HG03558 (cell line): ENCODE data around the gene PDE4D.
"Not testable (repeated sequence)": the region's sequence is repeated elsewhere in the genome, so short reads cannot be mapped to it uniquely, and the experiment has no call there.

Source experiments
- ATAC-seq: cut with Tn5 transposase; IDR thresholded peaks from one replicate; pipeline ENCODE4 v1.9.1; 2021; ENCODE audit warnings: moderate number of reproducible peaks; ENCODE audit not compliant: unreplicated experiment; ENCODE audit errors: extremely low read depth

PDE4D gene

DNA sequence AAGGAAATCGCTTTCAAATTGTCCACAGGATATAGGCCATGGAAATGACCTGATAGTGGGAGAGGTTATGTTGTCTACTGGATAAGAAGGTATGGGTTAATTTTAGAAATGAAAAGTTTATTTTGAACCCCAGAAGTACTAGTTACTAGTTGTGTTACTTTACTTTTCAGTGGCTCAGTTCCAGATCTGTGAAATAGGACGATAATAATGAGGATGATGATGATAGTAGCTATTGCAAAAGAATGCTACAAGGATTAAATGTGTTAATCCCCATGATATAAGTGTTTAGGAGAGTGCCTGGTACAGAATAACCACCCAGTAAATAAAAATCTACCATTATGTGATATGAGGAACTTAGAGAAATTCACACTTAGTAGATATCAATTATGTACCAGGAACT lies 120.8 kb downstream of the PDE4D start:
- no peak for ATAC-seq

DNA sequence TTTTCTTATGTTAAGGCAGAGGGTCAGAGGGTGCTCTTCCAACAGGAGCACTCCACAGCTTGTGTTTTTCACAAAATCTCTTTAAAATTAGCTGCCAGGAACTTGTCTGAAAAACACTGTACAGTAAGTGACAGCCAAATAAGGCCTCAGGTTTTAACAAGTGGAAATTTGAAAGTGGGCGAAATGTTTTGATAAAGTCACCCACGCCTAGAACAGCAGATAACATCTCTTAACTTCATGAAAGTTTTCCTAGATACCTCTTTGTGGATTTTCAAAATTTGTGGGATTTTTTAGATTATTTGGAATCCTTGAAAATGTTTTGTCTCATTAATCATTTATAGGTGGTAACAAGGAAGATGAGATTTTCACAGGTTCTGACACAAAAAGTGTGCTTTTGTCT lies 121.3 kb downstream of the PDE4D start:
- ATAC-seq = no peak

GRCh38 chr5:59770953-59771352 lies 122.6 kb downstream of the PDE4D start:
- no peak for ATAC-seq

- ATAC-seq = no peak
Measured at GRCh38 chr5:59769832-59770231, 123.7 kb downstream of the PDE4D start.

DNA sequence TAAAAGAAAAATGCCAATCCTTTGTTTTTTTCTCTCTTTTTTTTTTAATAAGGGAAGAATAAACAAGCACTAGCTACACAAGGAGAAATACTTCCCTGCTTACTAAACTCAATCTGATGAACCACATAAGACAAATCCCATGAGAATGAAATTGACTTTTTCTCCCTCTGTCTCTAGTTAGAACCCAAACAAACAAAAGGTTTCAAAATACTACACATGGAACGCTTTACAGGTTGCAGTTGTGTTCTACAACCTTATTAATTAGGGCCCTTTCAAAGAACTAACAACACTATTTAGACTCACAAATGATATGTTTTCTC lies 124.5 kb downstream of the PDE4D start:
- no peak for ATAC-seq

DNA sequence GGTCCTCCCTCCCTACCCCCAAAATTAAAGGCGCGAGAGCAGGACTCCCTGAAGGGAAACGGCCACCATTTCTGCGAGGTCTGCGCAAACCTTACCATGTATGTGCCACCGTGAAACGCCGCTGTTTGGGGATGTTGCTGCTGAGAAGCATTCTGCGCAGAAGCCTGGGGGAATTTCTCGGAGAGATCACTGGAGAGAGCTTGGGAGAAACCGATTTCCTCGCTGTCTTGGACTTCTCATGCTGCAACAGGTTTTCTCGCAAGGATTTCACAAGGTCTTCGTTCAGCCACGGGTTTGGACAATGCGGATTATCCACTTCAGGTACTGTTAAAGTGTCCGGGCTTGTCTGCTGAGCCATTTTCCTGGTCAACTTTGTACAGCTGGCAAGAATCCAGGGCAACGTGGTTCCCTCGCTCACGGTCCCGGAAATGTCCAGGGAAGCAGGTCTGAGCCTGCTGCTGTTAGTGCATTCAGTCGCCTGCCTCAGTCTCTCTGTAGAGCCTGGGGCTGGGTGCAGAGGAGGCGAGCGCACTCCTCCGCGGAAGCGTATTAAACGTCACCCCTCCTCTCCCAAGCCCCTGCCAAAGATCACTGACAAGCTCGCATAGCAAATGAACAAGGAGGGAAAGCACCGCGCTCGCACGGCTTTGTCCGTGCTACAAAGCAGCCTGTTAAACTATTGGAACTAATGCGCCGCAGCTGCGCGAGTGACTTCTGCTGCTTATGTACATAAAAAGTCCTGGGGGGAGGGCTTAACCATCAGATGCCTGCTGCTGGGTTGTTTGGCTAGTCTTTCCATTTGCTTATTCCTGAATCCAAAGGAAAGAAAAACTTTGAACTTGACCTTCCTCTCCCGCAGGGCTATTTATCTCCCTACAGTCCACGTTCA lies 125.1 kb downstream of the PDE4D start:
- ATAC-seq = no peak

DNA sequence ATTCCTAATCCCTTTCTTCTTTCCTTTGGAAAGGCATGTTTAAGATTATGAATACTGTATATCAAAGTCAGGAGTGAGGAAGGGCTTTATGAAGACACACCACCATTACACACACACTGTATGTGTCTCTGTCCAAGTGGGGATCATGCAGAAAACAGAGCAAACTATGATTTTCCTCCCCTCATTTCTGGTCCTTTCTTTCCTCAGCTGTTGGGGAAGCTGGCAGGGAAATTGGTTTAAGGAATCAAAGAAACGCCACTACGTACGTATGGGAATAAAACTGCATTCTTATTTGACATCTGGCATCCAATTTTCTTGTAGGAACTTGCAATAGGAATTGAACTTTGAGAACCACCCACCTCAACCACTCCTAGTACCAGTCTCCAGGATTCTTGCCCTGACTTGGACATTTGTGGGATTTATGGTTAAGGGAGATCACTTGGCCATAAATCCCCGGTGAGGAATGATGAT lies 125.8 kb downstream of the PDE4D start:
- no peak for ATAC-seq

GRCh38 chr5:59767211-59767605 lies 126.3 kb downstream of the PDE4D start:
- no peak for ATAC-seq

DNA sequence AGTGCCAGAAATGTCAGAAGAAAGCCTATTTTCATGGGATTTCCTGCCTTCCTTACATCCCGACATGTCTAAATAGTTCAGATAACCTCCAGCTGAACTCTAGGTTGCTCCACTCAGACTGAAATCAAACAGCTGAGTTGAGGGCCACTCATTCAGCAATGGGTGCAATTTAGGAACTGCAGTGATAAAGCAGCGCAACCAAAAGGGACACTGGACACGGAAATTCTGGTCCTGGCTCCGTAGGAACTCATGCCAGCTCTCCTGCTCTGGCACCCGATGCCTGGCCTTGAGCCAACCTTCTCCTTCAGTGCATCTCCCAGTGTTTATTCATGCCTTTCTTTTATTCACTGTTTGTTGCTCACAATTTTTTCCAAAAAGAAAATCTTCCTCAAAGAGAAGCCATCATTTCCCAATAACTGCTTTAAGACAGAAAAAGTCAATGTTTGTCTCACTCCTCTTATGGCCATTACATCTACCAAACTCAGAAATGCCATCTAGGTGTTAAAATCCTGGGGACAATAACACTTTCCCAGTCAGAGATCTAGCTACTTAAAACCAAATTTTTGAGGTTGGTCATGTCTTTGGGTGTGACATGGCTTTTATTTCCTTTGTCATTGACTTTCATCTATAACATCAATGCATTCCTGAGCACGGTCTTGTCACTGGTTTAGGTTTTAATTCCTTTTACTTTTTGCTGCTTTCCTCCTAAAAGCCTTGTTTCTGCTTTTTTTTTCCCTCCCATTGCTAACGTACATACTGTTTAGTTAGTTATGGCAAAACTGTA lies 126.9 kb downstream of the PDE4D start:
- no peak for ATAC-seq

- no peak for ATAC-seq
Measured at GRCh38 chr5:59765446-59765845, 128.1 kb downstream of the PDE4D start.

GRCh38 chr5:59764361-59764760 lies 129.2 kb downstream of the PDE4D start:
- no peak for ATAC-seq

- ATAC-seq = no peak
Measured at GRCh38 chr5:59763541-59763940, 130.0 kb downstream of the PDE4D start.

GRCh38 chr5:59762232-59762631 lies 131.3 kb downstream of the PDE4D start:
- ATAC-seq = not testable (repeated sequence)

DNA sequence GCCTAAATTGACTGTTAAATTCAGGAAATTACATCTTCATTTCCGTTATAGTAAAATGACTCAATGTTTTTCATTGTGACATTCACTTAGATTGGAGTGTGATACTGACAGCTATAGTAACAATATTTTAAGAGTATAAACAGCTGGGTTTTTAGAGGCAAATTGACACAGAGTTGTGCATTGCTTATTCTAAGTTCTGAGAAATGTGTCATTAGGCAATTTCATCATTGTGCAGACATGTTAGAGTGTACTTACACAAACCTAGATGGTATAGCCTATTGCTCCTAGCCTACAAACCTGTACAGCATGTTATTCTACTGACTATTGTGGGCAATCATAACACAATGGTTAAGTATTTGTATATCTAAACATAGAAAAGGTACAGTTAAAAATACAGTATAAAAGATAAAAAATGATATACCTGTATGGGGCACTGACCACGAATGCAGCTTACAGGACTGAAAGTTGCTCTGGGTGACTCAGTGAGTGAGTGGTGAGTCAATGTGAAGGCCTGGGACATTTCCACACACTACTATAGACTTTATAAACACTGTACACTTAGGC lies 132.7 kb downstream of the PDE4D start:
- ATAC-seq = no peak

- no peak for ATAC-seq
Measured at GRCh38 chr5:59759600-59760351, 133.8 kb downstream of the PDE4D start.

DNA sequence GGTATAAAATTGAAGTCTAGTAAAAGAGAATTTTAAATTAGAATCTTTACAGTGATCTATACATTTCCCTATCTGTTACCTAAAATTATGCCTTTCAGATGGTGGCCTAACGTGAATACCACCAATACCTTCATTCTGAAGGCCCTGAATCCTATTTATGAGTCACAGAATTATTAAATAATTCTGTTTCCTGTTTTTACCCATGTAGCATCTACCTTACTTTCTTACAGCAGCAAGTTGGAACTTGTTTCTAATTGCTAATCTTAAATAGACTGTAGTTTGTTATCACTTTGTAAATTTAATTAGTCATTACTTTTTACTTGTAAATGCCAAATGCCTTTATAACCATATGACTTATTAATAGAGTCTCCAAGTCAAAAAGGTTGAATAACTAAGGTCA lies 135.0 kb downstream of the PDE4D start:
- no peak for ATAC-seq

DNA sequence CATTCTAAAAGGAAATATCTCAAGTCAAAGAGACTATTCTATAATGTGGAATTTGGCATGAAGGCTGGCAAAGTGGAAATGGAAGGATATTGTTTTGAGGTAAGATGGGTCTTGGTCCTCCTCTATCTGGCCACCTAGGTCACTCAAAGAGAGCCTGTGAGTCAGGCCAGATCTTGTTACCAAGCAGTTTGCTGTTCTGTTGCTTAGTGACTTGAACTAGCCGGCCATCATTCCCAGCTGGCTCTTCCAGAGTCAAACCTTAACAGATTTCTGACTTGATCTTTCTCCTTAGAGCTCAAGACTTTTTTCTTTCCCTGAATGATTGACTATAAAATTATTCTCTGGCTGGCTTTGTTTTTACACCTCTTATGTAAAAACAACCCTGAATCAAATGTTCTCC lies 136.1 kb downstream of the PDE4D start:
- ATAC-seq = no peak

DNA sequence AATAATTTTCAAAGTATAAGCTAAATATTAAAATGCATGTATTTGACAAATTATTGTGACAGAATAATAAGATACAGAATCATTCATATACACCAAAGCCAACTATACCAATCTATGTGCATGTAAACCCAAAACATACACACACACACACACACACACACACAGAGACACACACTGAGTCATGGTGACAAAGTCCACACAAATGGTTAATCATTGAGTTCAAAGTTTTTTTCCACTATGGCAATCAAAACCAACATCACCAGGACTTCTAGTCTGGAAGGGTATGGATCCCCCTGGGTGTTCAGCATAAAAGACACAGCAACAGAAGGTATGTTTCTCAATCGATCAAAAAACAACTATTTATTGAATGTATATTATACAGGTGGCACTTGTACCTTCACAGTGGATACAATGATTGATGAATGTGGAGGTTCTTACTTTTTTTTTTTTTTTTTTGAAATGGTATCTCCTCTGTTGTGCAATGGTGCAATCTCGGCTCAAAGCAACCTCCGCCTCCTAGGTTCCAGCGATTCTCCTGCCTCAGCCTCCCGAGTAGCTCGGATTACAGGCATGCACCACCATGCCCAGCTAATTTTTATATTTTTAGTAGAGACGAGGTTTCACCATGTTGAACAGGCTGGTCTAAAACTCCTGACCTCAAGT lies 137.0 kb downstream of the PDE4D start:
- no peak for ATAC-seq

DNA sequence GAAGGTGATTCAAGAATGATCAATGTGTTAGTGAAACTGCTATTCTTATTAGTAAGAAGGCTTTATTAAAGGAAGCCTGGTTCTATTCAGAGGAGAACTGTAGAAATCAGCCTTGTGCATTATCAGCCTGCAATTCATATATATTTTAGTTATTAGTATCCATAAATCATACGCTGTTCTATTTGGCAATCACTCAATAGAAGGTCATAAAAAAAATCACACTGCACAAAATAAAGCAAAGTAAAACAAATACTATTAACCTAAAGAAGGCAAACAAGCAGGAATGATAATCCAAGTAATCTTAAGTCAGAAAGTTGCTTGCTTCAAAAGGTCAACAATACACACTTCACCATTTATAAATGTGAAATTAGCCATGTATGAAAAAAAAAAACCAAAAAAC lies 138.1 kb downstream of the PDE4D start:
- ATAC-seq = no peak

GRCh38 chr5:59753599-59753998 lies 139.9 kb downstream of the PDE4D start:
- ATAC-seq = no peak
